Calu3 (cell line): ENCODE data around the gene ITGA11. TPM values are rescaled to one million over a fixed set of nuclear protein-coding genes. Genes with fewer than 3 reads are reported as not detected.

Experiments used
- BruUV-seq: library from RNA; stranded (reverse); fragments of 400-500 nt; replicated peaks from 2 replicates; lab custom pipeline; 2021; lab: Mats Ljungman, UMichigan
- CTCF ChIA-PET: fragments of 300-600 bp; sonication (Branson Sonifier 250); formaldehyde crosslinking; loops from one replicate; lab custom pipeline; 2022; ENCODE audit warnings: antibody characterized with exemption; lab: Charles Lee
- DNase-seq: peaks from one replicate; pipeline ENCODE4 v3.0.0; 2022
- H3K27ac Mint-ChIP-seq: one replicate; pipeline ENCODE4 v1.8.0; 2022; ENCODE audit warnings: mixed read lengths; ENCODE audit not compliant: unreplicated experiment
- H3K27me3 Mint-ChIP-seq: one replicate; pipeline ENCODE4 v1.8.0; 2022; ENCODE audit warnings: mixed read lengths; ENCODE audit not compliant: unreplicated experiment
- H3K36me3 Mint-ChIP-seq: one replicate; pipeline ENCODE4 v1.8.0; 2022; ENCODE audit warnings: mild to moderate bottlenecking, moderate library complexity, mixed read lengths; ENCODE audit not compliant: insufficient read depth, unreplicated experiment
- H3K4me1 Mint-ChIP-seq: one replicate; pipeline ENCODE4 v1.8.0; 2022; ENCODE audit warnings: mild to moderate bottlenecking, low read depth, mixed read lengths; ENCODE audit not compliant: unreplicated experiment
- H3K4me3 Mint-ChIP-seq: one replicate; pipeline ENCODE4 v1.8.0; 2022; ENCODE audit warnings: mild to moderate bottlenecking, low read depth, moderate library complexity, mixed read lengths; ENCODE audit not compliant: unreplicated experiment
- H3K9me3 Mint-ChIP-seq: one replicate; pipeline ENCODE4 v1.8.0; 2022; ENCODE audit warnings: low read depth, mixed read lengths; ENCODE audit not compliant: unreplicated experiment
- CTCF ChIP-seq: fragments of 200-600 bp; IDR thresholded peaks from one replicate; pipeline ENCODE4 v1.8.0; 2022; ENCODE audit warnings: antibody characterized with exemption; ENCODE audit not compliant: unreplicated experiment
- intact Hi-C: fragments of 100-400 bp; cut with micrococcal nuclease; formaldehyde crosslinking; loops from one replicate; pipeline ENCODE4 v1.10.0; 2022; ENCODE audit not compliant: unreplicated experiment
- total RNA-seq: library from RNA; stranded (reverse); gene quantifications from 2 replicates; pipeline ENCODE4 v1.2.3, GENCODE V29; 2022

ITGA11 gene
- total RNA-seq, 1 experiment from 2014 or later, result not detected

- CTCF ChIA-PET, result no interaction called here
- H3K27ac Mint-ChIP-seq, result no peak overlapping the region
- peaks cover 17% of the 10 kb centered on the region for H3K27me3 Mint-ChIP-seq
Measured at GRCh38 chr15:68302729-68303128, 129.2 kb downstream of the ITGA11 start.

GRCh38 chr15:68301301-68301700 lies 130.7 kb downstream of the ITGA11 start:
- DNase-seq, result no peak
- no peak overlapping the region for H3K27ac Mint-ChIP-seq
- TF ChIP-seq CTCF, result no peak
- no peaks in the 10 kb centered on the region for H3K9me3 Mint-ChIP-seq
- intact Hi-C loops, result no loop called here
- BruUV-seq, result no TSS peak
- peaks cover 4% of the 10 kb centered on the region for H3K4me1 Mint-ChIP-seq
- CTCF ChIA-PET, result no interaction called here
- H3K4me3 Mint-ChIP-seq, result no peak overlapping the region
- peaks cover 19% of the 10 kb centered on the region for H3K36me3 Mint-ChIP-seq
- H3K27me3 Mint-ChIP-seq, result peaks cover 3% of the 10 kb centered on the region

More at GRCh38 chr15:68302729-68303128, 129.2 kb downstream of the ITGA11 start:
- TF ChIP-seq CTCF, result no peak
- Mint-ChIP-seq H3K9me3 (no peaks in the 10 kb centered on the region), H3K4me3 (no peak overlapping the region), H3K36me3 (peaks cover 12% of the 10 kb centered on the region), H3K4me1 (peaks cover 13% of the 10 kb centered on the region)
- intact Hi-C loops, result no loop called here
- no peak for DNase-seq
- BruUV-seq, result no TSS peak

- no TSS peak for BruUV-seq
- CTCF ChIA-PET, result interaction anchor here (0.5 kb wide), 1 partner anchor 68 kb away, joined by 6 read pairs; no protein-coding TSS in a partner anchor
- intact Hi-C loops, result no loop called here
Measured at GRCh38 chr15:68300115-68300940, 131.6 kb downstream of the ITGA11 start.

GRCh38 chr15:68299436-68299835 lies 132.5 kb downstream of the ITGA11 start:
- intact Hi-C loops, result no loop called here
- no peaks in the 10 kb centered on the region for H3K9me3 Mint-ChIP-seq
- CTCF ChIA-PET, result interaction anchor here (0.5 to 0.6 kb wide), 2 partner anchors 69 to 534 kb away, joined by 5 to 6 read pairs; no protein-coding TSS in a partner anchor
- TF ChIP-seq CTCF, result no peak
- H3K4me1 Mint-ChIP-seq, result no peaks in the 10 kb centered on the region
- H3K36me3 Mint-ChIP-seq, result peaks cover 19% of the 10 kb centered on the region
- H3K27me3 Mint-ChIP-seq, result no peaks in the 10 kb centered on the region
- no peak overlapping the region for H3K27ac Mint-ChIP-seq
- no peak overlapping the region for H3K4me3 Mint-ChIP-seq
- no TSS peak for BruUV-seq
- no peak for DNase-seq

More at GRCh38 chr15:68300115-68300940, 131.6 kb downstream of the ITGA11 start:
- H3K27me3 Mint-ChIP-seq, result no peaks in the 10 kb centered on the region
- no peaks in the 10 kb centered on the region for H3K4me1 Mint-ChIP-seq
- no peak for TF ChIP-seq CTCF
- no peak overlapping the region for H3K4me3 Mint-ChIP-seq
- peaks cover 19% of the 10 kb centered on the region for H3K36me3 Mint-ChIP-seq
- H3K9me3 Mint-ChIP-seq, result no peaks in the 10 kb centered on the region
- no peak overlapping the region for H3K27ac Mint-ChIP-seq
- DNase-seq, result no peak
